ENCODE measurements around the gene VSIR.

Gene VSIR

DNA sequence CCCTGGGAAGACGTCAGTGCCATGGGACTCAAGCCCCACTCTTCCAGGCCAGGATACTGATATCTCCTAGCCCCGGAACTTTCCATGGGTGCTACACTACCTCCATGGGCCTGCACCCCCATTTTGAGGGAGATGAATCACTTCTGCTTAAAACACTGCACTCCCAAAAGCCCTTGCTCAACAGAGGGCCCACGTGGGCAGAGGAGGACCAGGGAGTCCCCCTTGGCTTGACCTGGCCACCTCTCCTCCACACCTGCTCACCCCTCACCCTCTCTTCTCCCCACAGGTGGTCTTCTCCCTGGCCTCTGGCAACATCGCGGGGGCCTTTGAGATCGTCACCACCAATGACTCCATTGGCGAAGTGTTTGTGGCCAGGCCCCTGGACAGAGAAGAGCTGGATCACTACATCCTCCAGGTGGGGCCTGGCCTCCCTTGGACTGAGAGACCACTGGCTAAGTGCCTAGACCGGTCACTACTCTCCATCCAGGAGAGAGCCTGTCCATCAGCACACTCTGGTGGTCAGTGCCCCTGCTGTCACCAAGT is 33.9 kb downstream of the VSIR start:
- ChIA-PET CTCF (interaction anchor here (1.5 kb wide), 1 partner anchor 35 kb away, joined by 3 read pairs; no protein-coding TSS in a partner anchor), POLR2A (no interaction called here)
- no peak for DNase-seq (ENCODE audit: extremely low spot score)
- TF ChIP-seq, protein P1, sequence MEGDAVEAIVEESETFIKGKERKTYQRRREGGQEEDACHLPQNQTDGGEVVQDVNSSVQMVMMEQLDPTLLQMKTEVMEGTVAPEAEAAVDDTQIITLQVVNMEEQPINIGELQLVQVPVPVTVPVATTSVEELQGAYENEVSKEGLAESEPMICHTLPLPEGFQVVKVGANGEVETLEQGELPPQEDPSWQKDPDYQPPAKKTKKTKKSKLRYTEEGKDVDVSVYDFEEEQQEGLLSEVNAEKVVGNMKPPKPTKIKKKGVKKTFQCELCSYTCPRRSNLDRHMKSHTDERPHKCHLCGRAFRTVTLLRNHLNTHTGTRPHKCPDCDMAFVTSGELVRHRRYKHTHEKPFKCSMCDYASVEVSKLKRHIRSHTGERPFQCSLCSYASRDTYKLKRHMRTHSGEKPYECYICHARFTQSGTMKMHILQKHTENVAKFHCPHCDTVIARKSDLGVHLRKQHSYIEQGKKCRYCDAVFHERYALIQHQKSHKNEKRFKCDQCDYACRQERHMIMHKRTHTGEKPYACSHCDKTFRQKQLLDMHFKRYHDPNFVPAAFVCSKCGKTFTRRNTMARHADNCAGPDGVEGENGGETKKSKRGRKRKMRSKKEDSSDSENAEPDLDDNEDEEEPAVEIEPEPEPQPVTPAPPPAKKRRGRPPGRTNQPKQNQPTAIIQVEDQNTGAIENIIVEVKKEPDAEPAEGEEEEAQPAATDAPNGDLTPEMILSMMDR (IDR thresholded peaks at IDR 0.05; ENCODE audit: control extremely low read depth, extremely low read depth, low read depth, missing control alignments) = no peak

DNA sequence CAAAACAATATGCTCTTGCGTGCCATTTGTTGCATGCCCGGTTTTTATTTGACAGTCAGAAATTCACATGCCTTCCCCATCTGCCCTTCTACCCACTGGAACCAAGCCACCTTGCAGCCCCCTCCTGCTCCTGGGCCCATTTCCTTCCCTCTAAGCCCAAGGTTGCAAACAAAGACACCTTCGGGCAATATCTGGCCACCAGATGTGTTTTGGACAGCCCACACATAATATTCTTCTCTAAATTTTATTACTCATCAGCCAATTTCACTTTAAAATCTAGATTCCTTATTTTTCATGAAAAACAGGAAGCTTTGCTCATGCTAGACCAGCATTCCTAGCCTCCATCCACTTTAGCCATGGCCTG is 35.5 kb downstream of the VSIR start:
- ChIA-PET CTCF (interaction anchor here (0.7 to 1.6 kb wide), 3 partner anchors 10 to 35 kb away, joined by 3 to 5 read pairs (median 3); partner anchors contain the start of gene VSIR), POLR2A (no interaction called here)
- no peak for DNase-seq (ENCODE audit: extremely low spot score)

DNA sequence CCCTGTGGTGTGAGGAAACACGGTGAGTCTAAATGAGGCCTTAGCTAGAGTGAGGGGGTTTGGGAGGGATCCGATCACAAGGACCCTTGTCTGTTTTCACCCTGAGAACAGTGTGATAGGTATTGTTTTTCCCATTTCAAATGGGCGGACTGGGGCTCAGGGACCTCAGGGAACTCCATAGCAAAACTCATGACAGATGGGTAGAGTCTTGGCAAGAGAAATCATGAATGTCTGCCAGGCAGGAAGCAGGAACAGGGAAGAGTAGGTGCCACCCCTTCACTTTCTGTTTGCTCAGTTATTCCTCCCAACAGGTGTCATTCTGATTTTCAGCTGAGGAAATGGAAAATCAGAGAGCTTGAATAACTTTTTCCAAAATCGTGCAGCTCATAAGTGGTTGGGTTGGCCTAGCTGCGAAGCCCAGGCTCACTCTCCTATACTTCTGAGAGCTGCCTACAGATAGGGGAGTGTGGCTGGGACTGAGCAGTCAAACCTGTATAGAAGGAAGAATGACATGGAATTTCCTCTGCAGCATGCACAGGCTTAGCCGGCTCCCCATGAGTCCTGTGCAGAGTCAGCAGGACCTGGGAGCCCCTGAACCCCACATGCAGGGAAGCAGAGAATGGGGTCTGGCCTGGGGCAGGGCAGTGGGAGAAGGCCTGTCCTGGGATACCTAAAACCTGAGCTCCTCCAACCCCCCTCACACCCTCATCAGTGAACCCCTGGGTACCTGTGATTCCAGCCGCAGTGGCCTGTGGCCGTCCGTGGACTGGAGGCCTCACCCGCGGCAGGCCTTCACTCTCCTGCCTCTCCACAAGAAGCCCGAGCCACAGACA is 36.1 kb downstream of the VSIR start:
- TF ChIP-seq, protein P1 (IDR thresholded peaks at IDR 0.05; ENCODE audit: control extremely low read depth, extremely low read depth, low read depth, missing control alignments) = no peak
- DNase-seq (ENCODE audit: extremely low spot score) = no peak
- POLR2A ChIA-PET = no interaction called here
- CTCF ChIA-PET = interaction anchor here (0.7 to 1.6 kb wide), 3 partner anchors 9 to 36 kb away, joined by 3 to 5 read pairs (median 3); partner anchors contain the start of gene VSIR

More for the DNA sequence above, 35.5 kb downstream of the VSIR start:
- TF ChIP-seq, protein P1 (IDR thresholded peaks at IDR 0.05; ENCODE audit: control extremely low read depth, extremely low read depth, low read depth, missing control alignments) = no peak

DNA sequence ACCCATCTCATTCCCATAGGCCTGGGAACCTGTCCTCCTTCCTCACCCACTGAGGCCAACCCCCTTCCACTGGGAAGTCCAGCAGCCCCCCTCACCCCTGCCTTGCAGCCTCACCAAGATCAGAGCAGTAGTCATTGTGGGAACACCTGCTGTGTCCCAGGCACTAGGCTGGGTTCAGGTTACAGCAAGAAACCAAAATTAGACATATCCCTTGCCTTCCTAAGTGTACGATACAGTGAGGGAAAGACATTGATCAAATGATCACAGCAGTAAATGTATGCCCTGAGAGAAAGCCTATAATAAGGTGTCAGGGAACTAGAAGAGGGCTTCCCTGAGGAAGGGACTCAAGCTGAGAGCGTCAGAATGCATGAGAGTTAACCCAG is 36.8 kb downstream of the VSIR start:
- CTCF ChIA-PET = interaction anchor here (1.2 kb wide), 1 partner anchor 11 kb away, joined by 3 read pairs; no protein-coding TSS in a partner anchor
- POLR2A ChIA-PET = no interaction called here
- DNase-seq (ENCODE audit: extremely low spot score) = no peak
- TF ChIP-seq, protein P1 (IDR thresholded peaks at IDR 0.05; ENCODE audit: control extremely low read depth, extremely low read depth, low read depth, missing control alignments) = no peak

DNA sequence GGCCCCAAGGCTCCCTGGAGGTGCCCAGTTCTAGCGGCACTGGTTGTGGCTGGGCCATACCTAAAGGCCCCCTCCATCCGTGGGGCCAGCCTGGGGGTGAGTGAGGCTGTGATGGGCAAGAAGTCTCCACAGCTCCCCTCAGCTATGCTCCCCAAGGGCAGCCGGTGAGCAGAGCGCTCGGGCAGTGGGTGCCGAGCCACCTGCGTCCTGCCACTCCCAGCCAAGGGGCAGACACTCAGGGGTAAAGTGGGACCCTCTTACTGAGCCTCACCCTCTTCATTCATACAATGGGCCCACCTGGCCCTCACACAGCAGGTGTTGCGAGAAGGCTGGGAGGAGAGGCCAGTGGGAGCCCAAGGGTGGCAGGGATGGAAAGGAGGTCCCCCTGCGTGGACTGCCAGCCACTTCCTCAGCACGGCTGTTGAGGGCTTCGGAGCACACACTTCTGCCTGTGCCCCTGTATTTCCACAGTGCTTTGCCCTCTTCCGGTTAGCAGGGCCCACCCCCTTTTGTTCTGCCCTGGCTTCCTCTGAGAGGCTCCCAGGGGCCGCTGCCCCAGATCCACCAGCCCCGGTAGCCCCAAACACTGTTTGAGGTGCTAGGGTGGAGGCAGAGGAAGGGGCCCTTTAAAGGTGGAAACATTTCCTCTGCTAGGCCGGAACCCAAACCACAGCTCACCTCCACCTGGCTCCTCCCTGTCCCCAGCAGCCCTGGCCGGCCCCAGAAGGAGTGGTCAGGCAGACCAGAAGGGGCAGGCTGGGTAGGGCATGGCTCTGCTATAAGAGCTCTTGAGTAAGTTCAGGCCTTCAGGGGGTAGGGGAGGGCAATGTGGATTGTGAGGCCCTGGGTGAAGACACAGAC is 37.4 kb downstream of the VSIR start:
- POLR2A ChIA-PET = no interaction called here

More for the DNA sequence above, 37.4 kb downstream of the VSIR start:
- CTCF ChIA-PET = interaction anchor here (0.9 to 1.4 kb wide), 2 partner anchors 11 to 40 kb away, joined by 3 read pairs; no protein-coding TSS in a partner anchor
- DNase-seq (ENCODE audit: extremely low spot score) = no peak
- TF ChIP-seq, protein P1 (IDR thresholded peaks at IDR 0.05; ENCODE audit: control extremely low read depth, extremely low read depth, low read depth, missing control alignments) = no peak

All from GM10248 (cell line).